GM20431 (cell line): ENCODE data around the gene KLF1.
"Not testable (repeated sequence)": the region's sequence is repeated elsewhere in the genome, so short reads cannot be mapped to it uniquely, and the experiment has no call there.

Source experiments
- in situ Hi-C: fragments of 300-500 bp; cut with MseI, MboI; formaldehyde crosslinking; loops from one replicate; pipeline ENCODE4 v1.15.0; 2020; ENCODE audit warnings: low sequenced_read_pairs; ENCODE audit not compliant: unreplicated experiment

KLF1 gene

DNA sequence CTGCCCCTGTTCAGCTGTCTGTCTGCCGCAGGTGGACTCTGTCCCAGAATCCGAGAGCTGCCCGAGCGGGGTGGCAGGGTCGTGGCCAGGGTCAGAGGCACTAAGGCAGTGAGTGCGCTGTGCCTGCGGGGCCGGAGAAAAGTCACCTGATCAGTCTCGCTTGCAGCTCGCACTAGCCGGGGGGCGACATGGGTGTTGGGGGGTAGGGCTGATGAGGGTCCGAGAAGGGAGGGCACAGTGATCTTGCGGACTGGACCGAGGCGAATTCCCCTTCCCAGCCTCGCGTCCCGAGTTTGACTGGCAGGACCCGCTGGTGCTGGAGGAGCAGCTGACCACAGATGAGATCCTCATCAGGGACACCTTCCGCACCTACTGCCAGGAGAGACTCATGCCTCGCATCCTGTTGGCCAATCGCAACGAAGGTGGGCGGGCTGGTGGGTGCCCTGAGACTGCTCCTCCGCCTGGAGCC is 4.6 kb upstream of the KLF1 start:
- in situ Hi-C loops = no loop called here

DNA sequence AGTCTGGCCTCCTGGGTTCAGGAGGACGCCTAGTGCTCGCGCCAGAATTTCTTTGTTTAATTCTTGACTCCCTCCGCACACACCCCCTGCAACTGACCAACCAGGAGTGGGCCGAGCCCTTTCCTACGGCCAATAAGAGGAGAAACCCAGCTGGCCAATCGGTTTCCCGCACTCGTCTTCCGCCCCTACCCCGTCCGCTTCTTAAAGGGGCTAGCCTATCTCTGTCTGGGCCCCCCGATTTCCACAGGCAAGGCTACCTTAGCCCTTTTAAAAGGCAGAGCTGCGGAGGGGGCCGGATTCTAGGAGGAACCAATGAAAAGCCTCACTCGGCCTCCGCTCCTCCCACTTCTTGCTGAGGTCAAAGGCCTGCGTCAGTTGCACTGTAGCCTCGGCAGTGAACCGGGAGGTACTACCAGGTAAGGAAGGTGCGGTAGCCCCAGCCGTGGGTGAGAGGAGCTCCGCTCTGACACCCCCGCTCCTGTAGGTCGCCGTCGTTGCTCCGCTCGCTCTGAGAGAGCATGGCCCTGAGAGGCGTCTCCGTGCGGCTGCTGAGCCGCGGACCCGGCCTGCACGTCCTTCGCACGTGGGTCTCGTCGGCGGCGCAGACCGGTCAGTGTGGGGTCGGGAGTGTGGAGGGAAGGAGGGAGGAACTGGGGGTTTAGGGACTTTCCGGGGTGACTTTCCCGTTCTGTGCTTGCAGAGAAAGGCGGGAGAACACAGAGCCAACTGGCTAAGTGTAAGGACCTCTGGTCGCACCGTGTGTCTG is 4.0 kb upstream of the KLF1 start, which contains the start of gene GCDH:
Gene GCDH (plus strand): TSS at position 374 of the 766 bp plus-strand sequence. CDS start 145 bp downstream, at position 519.
- in situ Hi-C loops = no loop called here

DNA sequence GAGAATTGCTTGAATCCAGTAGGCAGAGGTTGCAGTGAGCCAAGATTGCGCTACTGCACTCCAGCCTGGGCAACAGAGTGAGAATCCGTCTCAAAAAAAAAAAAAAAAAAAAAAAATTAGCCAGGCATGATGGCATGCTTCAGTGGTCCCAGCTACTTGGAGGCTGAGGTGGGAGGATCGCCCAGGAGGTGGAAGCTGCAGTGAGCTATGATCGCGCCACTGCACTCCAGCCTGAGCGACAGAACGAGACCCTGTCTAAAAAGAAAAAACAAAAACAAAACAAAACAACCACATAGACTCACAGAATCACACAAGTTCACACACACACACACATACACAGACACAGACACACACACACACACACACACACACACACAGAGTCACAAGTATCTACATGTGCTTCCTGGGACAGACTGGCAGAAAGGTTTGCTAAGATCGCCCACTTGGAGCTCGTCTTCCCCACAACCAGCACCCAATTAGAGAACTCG is 3.3 kb upstream of the KLF1 start:
- in situ Hi-C loops = not testable (repeated sequence)

DNA sequence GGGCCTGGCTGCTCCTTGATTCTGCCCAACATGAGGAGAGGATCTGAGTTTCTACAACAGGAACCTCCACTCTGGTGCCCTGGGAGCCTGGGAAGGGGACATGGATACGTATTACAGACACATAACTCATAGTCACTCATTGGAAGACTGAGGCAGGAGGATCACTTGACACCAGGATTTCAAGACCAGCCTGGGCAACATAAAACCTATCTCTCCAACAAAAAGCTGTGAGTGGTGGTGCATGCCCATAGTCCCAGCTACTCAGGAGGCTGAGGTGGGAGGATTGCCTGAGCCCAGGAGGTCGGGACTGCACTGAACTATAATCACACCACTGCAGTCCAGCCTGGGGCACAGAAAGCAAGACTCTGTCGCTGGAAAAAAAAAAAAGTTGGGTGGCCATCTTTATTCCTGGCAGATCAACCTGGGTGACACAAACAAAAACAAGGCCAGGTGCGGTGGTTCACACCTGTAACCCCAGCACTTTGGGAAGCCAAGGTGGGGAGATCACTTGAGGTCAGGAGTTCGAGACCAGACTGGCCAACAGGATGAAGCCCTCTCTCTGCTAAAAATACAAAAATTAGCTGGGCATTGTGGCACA is 1.1 kb upstream of the KLF1 start:
- in situ Hi-C loops = no loop called here

DNA sequence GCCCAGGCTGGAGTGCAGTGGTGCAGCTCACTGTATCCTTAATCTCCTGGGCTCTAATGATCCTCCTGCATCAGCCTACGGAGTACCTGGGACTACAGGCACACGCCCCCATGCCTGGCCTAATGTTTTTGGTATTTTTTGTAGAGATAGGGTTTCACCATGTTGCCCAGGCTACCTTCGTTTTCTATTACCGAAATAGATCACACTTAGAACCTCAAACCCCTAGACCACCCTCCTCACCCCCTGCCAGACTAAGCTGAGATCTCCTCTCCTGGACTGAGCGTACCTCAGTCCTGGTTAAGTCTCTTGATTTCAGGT is 391 bp downstream of the KLF1 start:
- in situ Hi-C loops = no loop called here

DNA sequence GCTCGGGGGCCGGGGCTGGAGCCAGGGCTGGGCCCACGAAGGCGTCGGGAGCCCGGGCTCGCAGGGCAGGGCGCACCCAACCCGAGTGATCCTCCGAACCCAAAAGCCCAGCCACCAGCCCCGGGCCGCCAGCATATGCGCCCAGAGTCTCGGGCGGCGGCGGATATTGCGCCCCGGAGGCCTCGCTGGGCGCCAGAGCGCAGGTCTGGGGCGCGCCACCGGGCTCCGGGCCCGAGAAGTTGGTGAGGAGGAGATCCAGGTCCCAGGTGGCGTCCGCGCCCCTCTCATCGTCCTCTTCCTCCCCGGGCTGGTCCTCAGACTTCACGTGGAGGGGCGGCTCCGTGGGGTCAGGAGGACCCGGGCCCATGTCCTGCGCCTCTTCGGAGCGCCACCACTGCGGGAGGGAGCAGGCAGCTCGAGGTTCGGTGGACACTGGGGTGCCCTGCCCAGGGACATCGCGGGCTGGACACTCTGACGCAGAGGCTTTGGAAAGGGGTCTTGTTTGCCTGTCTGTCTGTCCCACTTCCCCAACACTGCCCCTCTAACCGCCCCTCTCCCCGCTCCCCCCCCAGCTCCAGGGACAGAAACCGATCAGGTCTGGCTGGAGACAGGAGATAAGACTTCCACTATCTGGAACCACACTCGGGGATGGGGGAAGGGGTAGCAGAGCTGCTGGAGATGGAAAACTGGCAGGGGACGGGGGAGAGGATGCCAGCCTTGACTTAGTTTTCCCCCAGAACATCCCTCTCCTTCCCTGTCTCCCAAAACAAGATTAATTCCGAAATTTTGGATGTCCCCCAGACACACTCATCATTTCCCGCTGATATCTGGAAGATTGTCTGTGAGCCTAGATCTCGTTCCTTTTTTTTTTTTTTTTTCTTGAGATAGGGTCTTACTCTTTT is 1.0 kb downstream of the KLF1 start:
- in situ Hi-C loops = no loop called here

DNA sequence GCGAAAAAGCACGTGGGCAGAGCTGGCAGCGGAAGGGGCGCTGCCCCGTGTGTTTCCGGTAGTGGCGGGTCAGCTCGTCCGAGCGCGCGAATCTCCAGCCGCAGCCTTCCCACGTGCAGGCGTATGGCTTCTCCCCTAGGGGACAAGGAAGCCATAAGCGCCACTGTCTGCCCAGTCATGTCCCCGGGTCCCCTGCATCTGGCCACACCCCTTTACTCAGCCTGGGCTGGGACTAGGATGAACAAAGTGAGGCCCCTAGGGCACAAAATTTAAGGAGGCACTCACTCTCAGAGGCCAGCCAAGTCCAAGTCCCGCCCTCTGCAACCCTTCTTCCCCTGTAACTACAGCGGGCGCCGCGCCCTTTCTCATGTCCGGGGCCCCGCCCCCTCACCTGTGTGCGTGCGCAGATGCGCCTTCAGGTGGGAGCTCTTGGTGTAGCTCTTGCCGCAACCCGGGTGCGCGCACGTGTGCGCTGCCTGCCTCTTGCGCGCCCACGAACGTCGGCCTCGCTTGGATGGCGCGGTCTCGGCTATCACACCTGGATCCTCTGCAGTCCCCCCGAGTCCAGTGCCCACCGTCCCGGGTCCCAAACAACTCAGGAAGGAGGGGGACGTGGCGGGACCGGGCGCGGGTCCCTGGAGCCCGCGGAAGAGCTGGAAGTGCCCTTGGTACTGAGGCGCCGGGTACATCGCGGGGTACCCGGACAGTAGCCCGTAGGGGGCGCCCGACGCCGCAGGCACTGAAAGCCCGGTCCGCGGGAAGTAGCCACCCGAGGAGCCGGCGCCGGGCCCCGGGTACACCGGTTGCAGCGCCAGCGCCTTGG is 1.9 kb downstream of the KLF1 start:
- in situ Hi-C loops = no loop called here

DNA sequence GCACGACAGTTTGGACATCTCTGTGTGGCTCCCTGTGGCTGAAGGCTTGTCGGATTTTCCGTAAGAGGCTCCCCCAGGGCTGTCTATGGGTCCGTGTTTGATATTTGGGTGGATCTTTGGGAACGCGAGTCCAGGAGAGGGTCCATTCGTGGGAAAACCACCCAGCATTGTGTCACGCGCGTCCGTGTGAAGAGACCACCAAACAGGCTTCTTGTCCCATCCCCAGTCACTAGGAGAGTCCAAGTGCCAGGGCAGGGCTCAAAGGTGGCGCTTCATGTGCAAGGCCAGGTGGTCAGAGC is 2.4 kb downstream of the KLF1 start:
- in situ Hi-C loops = no loop called here

DNA sequence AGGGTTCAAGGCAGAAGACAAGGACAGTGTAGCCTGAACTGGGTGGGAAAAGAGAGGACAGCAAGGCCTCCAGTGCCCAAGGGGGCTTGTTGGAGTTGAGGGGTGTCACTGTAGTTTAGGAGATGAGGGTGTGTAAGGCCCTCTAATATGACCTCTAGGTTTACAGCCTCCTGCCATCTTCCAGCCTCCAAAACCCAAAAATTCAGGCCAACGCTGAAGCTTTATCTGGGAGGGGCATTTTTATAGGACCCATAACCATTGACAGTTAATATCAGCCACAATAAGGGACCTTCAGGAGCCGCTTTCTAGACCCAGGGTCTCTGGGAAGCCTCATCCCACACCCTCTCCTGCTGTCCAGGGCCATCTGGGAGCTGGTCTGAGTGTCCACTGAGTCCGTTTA is 2.8 kb downstream of the KLF1 start:
- in situ Hi-C loops = no loop called here

DNA sequence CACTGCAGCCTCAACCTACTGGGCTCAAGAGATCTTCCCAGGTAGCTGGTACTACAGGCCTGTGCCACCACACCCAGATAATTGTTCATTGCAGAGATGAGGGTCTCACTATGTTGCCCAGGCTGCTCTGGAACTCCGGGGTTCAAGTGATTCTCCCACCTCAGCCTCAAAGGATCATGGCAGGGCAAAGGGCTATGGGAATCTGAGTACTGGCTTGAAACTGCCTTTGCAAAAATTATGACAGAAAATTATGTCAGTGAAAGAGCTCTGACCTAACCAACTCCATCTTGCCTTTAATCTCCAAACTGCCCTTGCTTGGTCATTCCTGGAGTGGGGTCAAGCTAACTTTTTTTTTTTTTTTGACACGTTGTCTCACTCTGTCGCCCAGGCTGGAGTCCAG is 4.4 kb downstream of the KLF1 start:
- in situ Hi-C loops = no loop called here

DNA sequence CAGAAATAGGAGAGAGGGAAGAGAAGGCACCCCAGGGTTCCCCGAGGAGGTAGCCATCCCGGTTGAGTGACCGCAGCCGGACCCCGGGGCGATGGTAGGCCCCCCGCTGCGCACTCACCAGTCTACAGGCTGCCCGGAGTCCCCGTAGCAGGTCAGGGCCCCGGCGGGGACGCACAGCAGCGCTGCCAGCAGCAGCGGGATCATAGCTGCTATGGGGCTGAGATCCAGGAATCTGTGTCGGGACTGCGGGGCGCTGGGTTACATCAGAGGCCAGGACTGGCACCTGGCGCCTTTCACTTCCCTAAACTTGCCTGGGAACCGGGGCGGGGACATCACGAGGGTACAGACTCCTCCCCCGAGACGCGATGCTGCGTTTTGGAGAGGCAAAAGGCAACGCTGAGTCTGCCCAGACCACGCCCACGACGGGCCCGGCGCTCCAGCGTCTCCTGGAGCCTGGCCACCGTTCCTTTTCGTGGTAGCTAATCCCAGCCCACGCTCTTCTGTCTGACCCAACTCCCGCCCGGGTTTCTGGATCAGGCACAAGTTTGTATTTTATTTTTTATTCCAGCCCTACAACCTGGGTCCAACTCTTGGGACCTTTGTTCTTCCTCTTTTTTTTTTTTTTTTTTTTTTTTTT is 5.7 kb downstream of the KLF1 start, which contains the start of gene DNASE2:
Gene DNASE2 (minus strand): TSS at position 278 of the 637 bp plus-strand sequence. CDS start 74 bp downstream, at position 204.
- in situ Hi-C loops = no loop called here

DNA sequence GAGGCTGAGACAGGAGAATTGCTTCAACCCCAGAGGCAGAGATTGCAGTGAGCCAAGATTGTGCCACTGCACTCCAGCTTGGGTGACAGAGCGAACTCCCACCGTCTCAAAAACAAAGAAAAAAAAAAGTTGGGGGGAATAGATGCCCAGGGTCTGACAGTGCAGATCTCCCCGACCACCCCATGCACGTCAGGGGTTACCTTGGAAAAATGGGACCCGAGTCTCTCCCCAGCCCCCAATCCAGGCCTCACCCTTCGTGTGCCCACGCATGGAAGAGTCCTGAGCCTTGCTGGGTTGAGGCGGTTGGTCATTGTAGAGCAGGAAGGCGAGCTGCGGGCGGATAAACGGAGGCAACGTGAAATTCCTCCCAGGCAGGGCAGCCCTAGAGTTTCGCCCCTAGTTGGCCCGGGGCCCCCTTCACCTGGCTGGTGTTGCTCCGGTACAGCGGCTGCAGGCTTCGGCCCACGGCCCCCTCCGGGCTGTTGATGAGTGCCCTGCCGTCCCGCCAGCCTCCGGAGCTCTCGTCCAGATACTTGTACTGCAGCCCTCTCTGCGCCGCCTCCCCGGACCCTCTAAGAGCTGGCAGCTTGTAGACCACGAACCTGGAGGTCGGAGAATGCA is 6.3 kb downstream of the KLF1 start:
- in situ Hi-C loops = no loop called here

DNA sequence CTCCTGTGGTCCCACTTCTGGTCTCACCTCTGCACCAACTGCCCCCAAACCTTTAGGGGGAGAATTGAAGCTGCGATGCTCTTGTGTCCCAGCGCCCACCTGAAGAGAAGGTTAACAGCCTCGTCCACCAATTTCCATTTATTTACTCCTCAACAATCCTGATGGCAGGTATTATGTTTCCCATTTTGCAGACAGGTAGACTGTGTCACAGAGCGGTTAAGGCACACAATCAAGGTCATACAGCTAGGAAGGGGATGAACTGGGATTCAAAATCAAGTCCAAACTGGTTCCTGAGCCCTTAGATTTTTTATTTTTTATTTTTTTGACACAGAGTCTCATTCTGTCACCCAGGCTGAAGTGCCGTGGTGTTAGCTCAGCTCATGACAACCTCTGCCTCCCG is 11.9 kb downstream of the KLF1 start:
- in situ Hi-C loops = no loop called here

DNA sequence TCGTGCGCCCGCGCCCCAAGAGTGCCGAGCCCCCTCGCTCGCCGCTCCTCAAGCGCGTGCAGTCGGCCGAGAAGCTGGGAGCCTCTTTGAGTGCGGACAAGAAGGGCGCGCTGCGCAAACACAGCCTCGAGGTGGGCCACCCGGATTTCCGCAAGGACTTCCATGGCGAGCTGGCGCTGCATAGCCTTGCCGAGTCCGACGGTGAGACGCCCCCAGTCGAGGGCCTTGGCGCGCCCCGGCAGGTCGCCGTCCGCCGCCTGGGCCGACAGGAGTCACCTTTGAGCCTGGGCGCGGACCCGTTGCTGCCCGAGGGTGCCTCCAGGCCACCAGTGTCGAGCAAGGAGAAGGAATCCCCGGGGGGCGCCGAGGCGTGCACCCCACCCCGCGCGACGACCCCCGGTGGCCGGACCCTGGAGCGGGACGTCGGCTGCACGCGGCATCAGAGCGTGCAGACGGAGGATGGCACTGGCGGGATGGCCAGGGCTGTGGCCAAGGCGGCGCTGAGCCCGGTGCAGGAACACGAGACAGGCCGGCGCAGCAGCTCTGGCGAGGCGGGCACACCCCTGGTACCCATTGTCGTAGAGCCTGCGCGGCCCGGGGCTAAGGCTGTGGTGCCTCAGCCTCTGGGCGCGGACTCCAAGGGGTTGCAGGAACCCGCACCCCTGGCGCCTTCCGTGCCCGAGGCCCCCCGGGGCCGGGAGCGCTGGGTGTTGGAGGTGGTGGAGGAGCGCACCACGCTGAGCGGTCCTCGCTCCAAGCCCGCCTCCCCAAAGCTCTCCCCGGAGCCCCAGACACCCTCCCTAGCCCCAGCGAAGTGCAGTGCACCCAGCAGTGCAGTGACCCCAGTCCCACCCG is 12.9 kb downstream of the KLF1 start:
- in situ Hi-C loops = no loop called here

DNA sequence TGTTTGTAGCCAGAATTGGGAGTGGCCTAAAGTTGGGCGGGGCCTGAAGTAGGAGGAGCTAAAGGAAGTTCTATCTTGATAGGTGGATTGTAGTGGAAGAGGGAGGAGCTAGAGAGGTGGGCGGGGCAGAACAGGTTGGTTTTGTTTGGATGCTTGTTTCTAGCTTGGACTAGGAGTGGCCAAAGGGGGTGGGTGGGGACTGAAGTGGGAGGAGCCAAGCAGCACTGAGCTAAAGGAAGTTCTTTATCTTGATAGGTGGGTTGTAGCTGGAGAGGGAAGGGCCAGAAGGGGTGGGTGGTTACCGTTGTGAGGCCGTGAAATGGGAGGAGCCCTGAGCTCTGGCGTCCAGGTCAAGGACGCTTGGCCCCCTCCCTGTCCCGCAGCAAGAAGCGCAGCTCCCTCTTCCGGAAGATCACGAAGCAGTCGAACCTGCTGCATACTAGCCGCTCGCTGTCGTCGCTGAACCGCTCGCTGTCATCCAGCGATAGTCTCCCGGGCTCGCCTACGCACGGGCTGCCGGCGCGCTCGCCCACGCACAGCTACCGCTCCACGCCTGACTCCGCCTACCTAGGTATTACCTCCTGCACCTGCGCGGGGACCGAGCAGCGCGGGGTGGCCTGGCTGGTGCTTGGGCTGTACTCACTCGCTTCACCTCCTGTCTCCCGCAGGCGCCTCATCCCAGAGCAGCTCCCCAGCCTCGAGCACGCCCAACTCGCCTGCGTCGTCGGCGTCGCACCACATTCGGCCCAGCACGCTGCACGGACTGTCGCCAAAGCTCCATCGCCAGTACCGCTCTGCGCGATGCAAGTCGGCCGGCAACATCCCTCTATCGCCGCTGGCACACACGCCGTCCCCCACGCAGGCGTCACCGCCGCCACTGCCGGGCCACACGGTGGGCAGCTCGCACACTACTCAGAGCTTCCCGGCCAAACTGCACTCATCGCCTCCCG is 13.8 kb downstream of the KLF1 start:
- in situ Hi-C loops = no loop called here

DNA sequence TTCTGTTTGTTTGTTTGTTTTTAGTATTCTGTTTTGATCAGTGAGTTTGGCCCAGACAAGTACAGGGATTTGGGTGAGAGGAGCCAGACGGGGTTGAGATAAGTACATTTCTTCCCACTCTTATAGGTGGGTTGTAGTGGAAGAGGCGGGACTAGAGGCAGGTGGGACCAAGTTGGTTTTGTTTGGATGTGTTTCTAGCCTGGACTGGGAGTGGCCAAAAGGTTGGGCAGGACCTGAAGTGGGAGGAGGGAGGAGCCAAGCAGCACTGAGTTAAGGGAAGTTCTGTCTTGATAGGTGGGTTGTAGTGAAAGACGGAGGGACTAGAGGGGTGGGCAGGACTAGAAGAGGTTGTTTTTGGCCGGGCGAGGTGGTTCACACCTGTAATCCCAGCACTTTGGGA is 14.7 kb downstream of the KLF1 start:
- in situ Hi-C loops = no loop called here

DNA sequence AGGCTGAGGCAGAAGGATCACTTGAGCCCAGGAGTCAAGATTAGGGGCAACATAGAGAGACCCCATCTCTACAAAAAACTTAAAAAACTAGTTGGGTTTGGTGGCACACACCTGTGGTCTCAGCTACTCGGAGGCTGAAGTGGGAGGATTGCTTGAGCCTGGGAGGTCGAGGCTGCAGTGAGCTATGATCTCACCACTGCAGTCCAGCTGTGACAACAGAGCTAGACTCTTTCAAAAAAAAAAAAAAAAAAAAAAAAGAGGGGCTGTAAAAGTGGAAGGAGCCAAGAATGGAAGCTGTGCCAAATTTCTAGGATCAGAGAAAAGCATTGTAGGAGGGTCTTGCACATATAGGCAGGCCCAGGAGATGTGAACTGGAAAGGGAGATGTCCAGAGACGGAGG is 15.3 kb downstream of the KLF1 start:
- in situ Hi-C loops = no loop called here
